ENCODE data around the gene HASPIN. TPM values are rescaled to one million over a fixed set of nuclear protein-coding genes. Genes with fewer than 3 reads are reported as not detected.

HASPIN gene
- total RNA-seq, 6 experiments from 2014 or later, result 3.5 to 8.0 (median 7.0) TPM

DNA sequence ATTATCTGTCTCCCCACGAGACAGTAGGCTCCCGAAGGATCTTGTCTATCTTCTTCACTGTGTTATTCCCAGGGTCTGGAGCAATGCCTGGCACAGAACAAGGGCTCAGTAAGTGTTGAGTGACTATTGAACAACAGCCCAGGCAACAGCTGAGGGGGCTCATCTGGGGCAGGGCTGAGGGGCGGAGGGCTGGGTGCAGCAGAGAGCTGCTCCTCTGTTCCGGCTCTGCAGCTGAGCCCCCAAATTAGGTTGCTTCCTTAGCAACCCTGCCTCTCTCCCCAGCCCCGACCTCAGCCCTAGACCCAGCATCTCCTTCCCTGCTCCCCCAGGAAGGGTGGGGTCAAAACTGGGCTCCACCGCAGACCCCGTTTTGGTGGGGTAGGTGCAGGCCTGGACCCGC, 45.1 kb downstream of the HASPIN start:
- H3K27me3 Mint-ChIP-seq (ENCODE audit: insufficient read depth), result peaks cover 10% of the 10 kb centered on the region
- no peak overlapping the region for H3K27ac Mint-ChIP-seq
- no peak for TF ChIP-seq CTCF (IDR thresholded peaks at IDR 0.05)
- H3K4me1 Mint-ChIP-seq (ENCODE audit: low read depth), result peaks cover 19% of the 10 kb centered on the region
- peaks cover 12% of the 10 kb centered on the region; the same call in 1 of the 2 replicates for H3K9me3 Mint-ChIP-seq
- peaks cover 5% of the 10 kb centered on the region; the same call in 1 of the 2 replicates for H3K36me3 Mint-ChIP-seq (ENCODE audit: low read depth)
- no peak for DNase-seq
- H3K4me3 Mint-ChIP-seq, result no peak overlapping the region

GRCh38 chr17:3770466-3770865, 46.8 kb downstream of the HASPIN start:
- H3K9me3 Mint-ChIP-seq, result peaks cover 12% of the 10 kb centered on the region; the same call in 1 of the 2 replicates
- H3K27me3 Mint-ChIP-seq (ENCODE audit: insufficient read depth), result peaks cover 10% of the 10 kb centered on the region
- H3K36me3 Mint-ChIP-seq (ENCODE audit: low read depth), result peaks cover 5% of the 10 kb centered on the region; the same call in 1 of the 2 replicates
- DNase-seq, result no peak
- no peak overlapping the region for H3K4me3 Mint-ChIP-seq
- no peak overlapping the region for H3K27ac Mint-ChIP-seq
- peaks cover 24% of the 10 kb centered on the region for H3K4me1 Mint-ChIP-seq (ENCODE audit: low read depth)
- no peak for TF ChIP-seq CTCF (IDR thresholded peaks at IDR 0.05)

GRCh38 chr17:3771140-3771539, 47.4 kb downstream of the HASPIN start:
- no peak overlapping the region for H3K27ac Mint-ChIP-seq
- peaks cover 10% of the 10 kb centered on the region for H3K27me3 Mint-ChIP-seq (ENCODE audit: insufficient read depth)
- H3K36me3 Mint-ChIP-seq (ENCODE audit: low read depth), result peaks cover 5% of the 10 kb centered on the region; the same call in 1 of the 2 replicates
- DNase-seq, result no peak
- peaks cover 12% of the 10 kb centered on the region; the same call in 1 of the 2 replicates for H3K9me3 Mint-ChIP-seq
- no peak overlapping the region for H3K4me3 Mint-ChIP-seq
- TF ChIP-seq CTCF (IDR thresholded peaks at IDR 0.05), result no peak
- H3K4me1 Mint-ChIP-seq (ENCODE audit: low read depth), result peaks cover 19% of the 10 kb centered on the region

- DNase-seq, result no peak
- peaks cover 1% of the 10 kb centered on the region; the same call in 1 of the 2 replicates for H3K36me3 Mint-ChIP-seq (ENCODE audit: low read depth)
- peaks cover 6% of the 10 kb centered on the region for H3K27me3 Mint-ChIP-seq (ENCODE audit: insufficient read depth)
- H3K9me3 Mint-ChIP-seq, result peaks cover 7% of the 10 kb centered on the region; the same call in 1 of the 2 replicates
- no peak overlapping the region for H3K4me3 Mint-ChIP-seq
- peak; percentile 11; the same call in 1 of the 2 replicates for TF ChIP-seq CTCF (IDR thresholded peaks at IDR 0.05)
- H3K27ac Mint-ChIP-seq, result no peak overlapping the region
- H3K4me1 Mint-ChIP-seq (ENCODE audit: low read depth), result peaks cover 19% of the 10 kb centered on the region
Measured at GRCh38 chr17:3772764-3773163, 49.1 kb downstream of the HASPIN start.

GRCh38 chr17:3773511-3773910, 49.8 kb downstream of the HASPIN start:
- 0 out of 2 replicates have a peak overlapping the region, but pooled peaks have one; percentile 12 for H3K4me3 Mint-ChIP-seq
- no peaks in the 10 kb centered on the region; the same call in 1 of the 2 replicates for H3K36me3 Mint-ChIP-seq (ENCODE audit: low read depth)
- peak; percentile 46 for DNase-seq
- H3K27ac Mint-ChIP-seq, result peak overlapping the region; percentile 15; the same call in 1 of the 2 replicates
- peaks cover 19% of the 10 kb centered on the region for H3K4me1 Mint-ChIP-seq (ENCODE audit: low read depth)
- H3K9me3 Mint-ChIP-seq, result peaks cover 2% of the 10 kb centered on the region; the same call in 1 of the 2 replicates
- H3K27me3 Mint-ChIP-seq (ENCODE audit: insufficient read depth), result peaks cover 3% of the 10 kb centered on the region
- no peak for TF ChIP-seq CTCF (IDR thresholded peaks at IDR 0.05)
